A549 (cell line): ENCODE data around the gene TBC1D4.

Experiments used
- CHD2 ChIP-seq: fragments of 150-350 bp; IDR thresholded peaks from 2 replicates; pipeline ENCODE4 v1.6.1; 2014; ENCODE audit warnings: low read length; ENCODE audit not compliant: partially characterized antibody
- CTCF ChIP-seq: fragments of >200 bp; sonication (Bioruptor Twin); formaldehyde crosslinking; IDR thresholded peaks from 3 replicates; pipeline ENCODE4 v1.5.1; 2016
- JUN ChIP-seq, 2 experiments: fragments of >200 bp; sonication (Bioruptor Twin); formaldehyde crosslinking; IDR thresholded peaks; 2 replicates in 1 of 2; 3 replicates in 1 of 2; pipeline ENCODE4 v1.6.1; 2016 to 2017
- POLR2A ChIP-seq: IDR thresholded peaks from 2 replicates; pipeline ENCODE4 v1.6.1; 2012; ENCODE audit warnings: mild to moderate bottlenecking, low read length
- SMC3 ChIP-seq: fragments of >200 bp; sonication (Bioruptor Twin); formaldehyde crosslinking; IDR thresholded peaks from 3 replicates; pipeline ENCODE4 v1.6.1; 2018; ENCODE audit warnings: inconsistent platforms
- ZFP36 ChIP-seq: fragments of 450-650 bp; IDR thresholded peaks from 2 replicates; pipeline ENCODE4 v1.6.1; 2014; ENCODE audit warnings: borderline replicate concordance; ENCODE audit not compliant: partially characterized antibody
- TF ChIP-seq, protein P1 (sequence below): fragments of >200 bp; sonication (Bioruptor Twin); formaldehyde crosslinking; IDR thresholded peaks from 3 replicates; pipeline ENCODE4 v1.6.1; 2016

GRCh38 chr13:75405976-75406703, 75.8 kb downstream of the TBC1D4 start:
- TF ChIP-seq CTCF (no peak), CHD2 (no peak), ZFP36 (no peak), JUN (IDR thresholded peaks at IDR 0.05) (no peak), POLR2A (no peak), SMC3 (no peak)
- TF ChIP-seq, protein P1, sequence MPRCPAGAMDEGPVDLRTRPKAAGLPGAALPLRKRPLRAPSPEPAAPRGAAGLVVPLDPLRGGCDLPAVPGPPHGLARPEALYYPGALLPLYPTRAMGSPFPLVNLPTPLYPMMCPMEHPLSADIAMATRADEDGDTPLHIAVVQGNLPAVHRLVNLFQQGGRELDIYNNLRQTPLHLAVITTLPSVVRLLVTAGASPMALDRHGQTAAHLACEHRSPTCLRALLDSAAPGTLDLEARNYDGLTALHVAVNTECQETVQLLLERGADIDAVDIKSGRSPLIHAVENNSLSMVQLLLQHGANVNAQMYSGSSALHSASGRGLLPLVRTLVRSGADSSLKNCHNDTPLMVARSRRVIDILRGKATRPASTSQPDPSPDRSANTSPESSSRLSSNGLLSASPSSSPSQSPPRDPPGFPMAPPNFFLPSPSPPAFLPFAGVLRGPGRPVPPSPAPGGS: no peak
